DOHH2 (cell line): ENCODE data around the gene IRF2.

Experiments
- EZH2phosphoT487 ChIP-seq: fragments of 200-600 bp; sonication (generic); IDR thresholded peaks from 2 replicates; pipeline ENCODE4 v1.6.1; 2017; ENCODE audit warnings: borderline replicate concordance, mild to moderate bottlenecking, antibody characterized with exemption, low read length, moderate library complexity, mixed read lengths
- TF ChIP-seq, protein P1 (sequence below): fragments of 200-600 bp; sonication (generic); IDR thresholded peaks from one replicate; pipeline ENCODE4 v1.5.1; 2014; ENCODE audit warnings: antibody characterized with exemption, mild to moderate bottlenecking, low read depth, low read length; ENCODE audit not compliant: poor library complexity, severe bottlenecking

DNA sequence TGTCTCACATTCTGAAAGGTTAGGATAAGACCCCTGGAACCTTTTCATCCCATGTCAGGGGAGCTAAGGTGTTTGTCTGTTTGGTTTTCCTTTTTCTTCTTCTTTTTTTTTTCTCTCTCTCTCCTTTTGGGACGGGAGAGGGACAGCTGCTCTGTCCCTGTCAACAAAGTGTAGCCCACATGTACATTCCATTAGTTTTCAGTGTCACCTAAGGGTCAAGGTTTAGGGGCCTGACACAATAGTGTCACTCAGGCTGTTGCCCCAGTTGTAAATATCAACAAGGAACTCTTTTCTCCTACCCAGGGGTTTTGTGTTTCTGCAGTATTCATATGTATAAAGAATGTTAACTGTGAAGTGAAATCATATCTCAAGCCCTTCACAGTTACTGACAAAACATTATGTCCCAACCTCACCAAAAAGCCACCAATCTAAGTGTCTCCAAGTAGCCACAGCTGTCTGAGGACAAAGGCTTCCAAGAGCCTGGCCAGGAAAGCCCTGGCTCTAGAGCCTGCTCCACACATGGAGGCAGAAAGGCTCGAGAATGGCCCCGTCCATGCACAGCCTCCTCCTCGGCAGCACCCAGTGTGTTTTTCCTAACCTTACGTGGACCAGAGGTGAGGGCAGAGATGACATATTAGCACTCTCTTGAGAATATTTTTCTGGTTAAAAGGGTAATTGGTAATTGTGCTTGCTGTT is 9.4 kb downstream of the IRF2 start:
- TF ChIP-seq, protein P1, sequence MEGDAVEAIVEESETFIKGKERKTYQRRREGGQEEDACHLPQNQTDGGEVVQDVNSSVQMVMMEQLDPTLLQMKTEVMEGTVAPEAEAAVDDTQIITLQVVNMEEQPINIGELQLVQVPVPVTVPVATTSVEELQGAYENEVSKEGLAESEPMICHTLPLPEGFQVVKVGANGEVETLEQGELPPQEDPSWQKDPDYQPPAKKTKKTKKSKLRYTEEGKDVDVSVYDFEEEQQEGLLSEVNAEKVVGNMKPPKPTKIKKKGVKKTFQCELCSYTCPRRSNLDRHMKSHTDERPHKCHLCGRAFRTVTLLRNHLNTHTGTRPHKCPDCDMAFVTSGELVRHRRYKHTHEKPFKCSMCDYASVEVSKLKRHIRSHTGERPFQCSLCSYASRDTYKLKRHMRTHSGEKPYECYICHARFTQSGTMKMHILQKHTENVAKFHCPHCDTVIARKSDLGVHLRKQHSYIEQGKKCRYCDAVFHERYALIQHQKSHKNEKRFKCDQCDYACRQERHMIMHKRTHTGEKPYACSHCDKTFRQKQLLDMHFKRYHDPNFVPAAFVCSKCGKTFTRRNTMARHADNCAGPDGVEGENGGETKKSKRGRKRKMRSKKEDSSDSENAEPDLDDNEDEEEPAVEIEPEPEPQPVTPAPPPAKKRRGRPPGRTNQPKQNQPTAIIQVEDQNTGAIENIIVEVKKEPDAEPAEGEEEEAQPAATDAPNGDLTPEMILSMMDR, result no peak
- TF ChIP-seq EZH2phosphoT487, result no peak
